ENCODE results near the gene RASAL2.

Gene RASAL2

DNA sequence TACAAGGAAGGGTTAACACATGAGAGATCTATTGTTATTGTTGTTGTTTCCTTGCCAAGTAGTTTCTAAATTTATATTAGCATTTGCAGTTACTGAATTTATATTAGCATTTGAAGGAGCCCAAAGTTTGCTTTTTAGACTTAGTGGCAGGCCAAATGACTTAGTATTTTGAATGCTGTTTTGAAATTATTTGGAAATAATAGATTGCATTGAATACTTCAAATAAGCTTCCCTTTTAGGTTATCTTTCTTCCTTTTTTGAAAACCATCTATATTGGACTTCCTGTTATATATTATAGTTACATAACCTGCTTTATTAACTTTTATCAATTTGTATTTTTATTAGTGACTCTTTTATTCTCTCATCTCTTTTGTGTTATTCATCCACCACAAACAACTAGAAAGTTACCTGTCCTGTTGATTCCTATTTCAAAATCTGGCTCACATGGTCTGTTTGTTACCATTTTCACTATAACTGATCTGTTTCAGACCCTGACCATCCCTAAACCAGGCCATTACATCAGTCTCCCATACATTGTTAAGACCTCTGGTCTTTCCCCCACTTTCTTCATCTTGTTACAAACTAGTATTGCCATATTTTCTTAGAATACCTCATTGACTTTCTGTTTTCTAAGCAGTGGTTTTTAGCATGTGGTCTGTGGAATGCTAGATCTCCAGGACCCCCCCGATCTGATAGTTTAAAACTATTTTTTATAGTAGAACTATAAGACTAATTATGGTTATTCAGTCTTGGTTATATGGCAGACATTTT lies 185.2 kb downstream of the RASAL2 start:
- Histone ChIP-seq H3K9ac (ENCODE audit: low read length in 2 of 2) (no peak overlapping the region), H3K4me1 (ENCODE audit: control insufficient read depth, insufficient read depth, low read length) (no peaks in the 10 kb centered on the region), H3K9me3 (ENCODE audit: control insufficient read depth in 2 of 2, low read length in 2 of 2) (no peaks in the 10 kb centered on the region), H3K27ac (ENCODE audit: low read length) (no peak overlapping the region), H3K4me3 (ENCODE audit: low read length in 2 of 2) (no peak overlapping the region), H3K36me3 (ENCODE audit: control insufficient read depth in 2 of 2, insufficient read depth in 2 of 2, low read length in 2 of 2) (no peaks in the 10 kb centered on the region), H3K27me3 (ENCODE audit: control insufficient read depth in 1 of 2, insufficient read depth in 2 of 2, low read length in 2 of 2) (no peaks in the 10 kb centered on the region)

GRCh38 chr1:178282949-178283367 lies 189.1 kb downstream of the RASAL2 start:
- no peak overlapping the region for H3K27ac ChIP-seq (ENCODE audit: low read length)
- no peaks in the 10 kb centered on the region for H3K4me1 ChIP-seq (ENCODE audit: control insufficient read depth, insufficient read depth, low read length)
- no peaks in the 10 kb centered on the region for H3K36me3 ChIP-seq (ENCODE audit: control insufficient read depth in 2 of 2, insufficient read depth in 2 of 2, low read length in 2 of 2)

DNA sequence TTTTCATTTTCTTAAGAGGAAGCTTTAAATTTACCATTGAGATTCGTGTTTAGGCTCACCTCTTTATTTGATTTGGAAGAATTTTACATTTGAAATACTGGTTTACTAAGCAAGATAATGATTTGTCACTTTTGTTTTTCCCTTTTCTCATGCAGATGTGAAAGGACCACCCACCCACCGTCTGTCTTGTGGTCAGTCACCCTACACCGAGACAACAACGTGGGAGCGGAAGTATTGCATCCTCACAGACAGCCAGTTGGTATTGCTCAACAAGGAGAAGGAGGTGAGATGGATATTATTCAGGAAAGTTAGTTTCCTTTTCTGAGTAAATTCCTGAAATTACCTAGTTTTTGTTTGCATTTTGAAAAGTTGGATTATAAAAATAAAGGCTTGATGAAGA lies 189.5 kb downstream of the RASAL2 start:
- no peaks in the 10 kb centered on the region for H3K36me3 ChIP-seq (ENCODE audit: control insufficient read depth in 2 of 2, insufficient read depth in 2 of 2, low read length in 2 of 2)
- no peak overlapping the region for H3K4me3 ChIP-seq (ENCODE audit: low read length in 2 of 2)
- no peak overlapping the region for H3K27ac ChIP-seq (ENCODE audit: low read length)
- H3K9ac ChIP-seq (ENCODE audit: low read length in 2 of 2), result no peak overlapping the region
- H3K27me3 ChIP-seq (ENCODE audit: control insufficient read depth in 1 of 2, insufficient read depth in 2 of 2, low read length in 2 of 2), result no peaks in the 10 kb centered on the region
- H3K4me1 ChIP-seq (ENCODE audit: control insufficient read depth, insufficient read depth, low read length), result no peaks in the 10 kb centered on the region
- H3K9me3 ChIP-seq (ENCODE audit: control insufficient read depth in 2 of 2, low read length in 2 of 2), result no peaks in the 10 kb centered on the region

More at GRCh38 chr1:178282949-178283367, 189.1 kb downstream of the RASAL2 start:
- Histone ChIP-seq H3K4me3 (ENCODE audit: low read length in 2 of 2) (no peak overlapping the region), H3K9ac (ENCODE audit: low read length in 2 of 2) (no peak overlapping the region), H3K27me3 (ENCODE audit: control insufficient read depth in 1 of 2, insufficient read depth in 2 of 2, low read length in 2 of 2) (no peaks in the 10 kb centered on the region), H3K9me3 (ENCODE audit: control insufficient read depth in 2 of 2, low read length in 2 of 2) (no peaks in the 10 kb centered on the region)

DNA sequence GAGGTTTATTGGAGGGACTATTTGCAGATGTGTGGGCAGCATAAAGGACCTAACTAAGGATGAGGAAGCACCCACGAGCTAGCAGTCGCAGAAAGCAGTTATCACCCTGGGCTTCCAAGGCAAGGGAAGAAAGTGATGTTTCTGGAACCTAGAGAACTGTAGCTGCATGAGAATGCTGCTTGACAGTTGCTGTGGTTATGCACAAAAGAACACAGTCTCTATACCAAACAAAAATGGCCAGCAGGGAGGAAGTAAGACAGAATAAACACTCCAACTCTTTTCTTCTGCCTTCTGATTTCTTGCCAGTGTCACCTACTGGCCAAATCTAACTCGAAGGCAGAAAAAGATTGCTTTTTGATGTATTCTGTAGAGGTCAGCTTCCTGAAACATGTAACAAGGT lies 190.2 kb downstream of the RASAL2 start:
- Histone ChIP-seq H3K4me3 (ENCODE audit: low read length in 2 of 2) (no peak overlapping the region), H3K9ac (ENCODE audit: low read length in 2 of 2) (no peak overlapping the region), H3K27me3 (ENCODE audit: control insufficient read depth in 1 of 2, insufficient read depth in 2 of 2, low read length in 2 of 2) (no peaks in the 10 kb centered on the region), H3K9me3 (ENCODE audit: control insufficient read depth in 2 of 2, low read length in 2 of 2) (no peaks in the 10 kb centered on the region), H3K36me3 (ENCODE audit: control insufficient read depth in 2 of 2, insufficient read depth in 2 of 2, low read length in 2 of 2) (no peaks in the 10 kb centered on the region), H3K27ac (ENCODE audit: low read length) (no peak overlapping the region), H3K4me1 (ENCODE audit: control insufficient read depth, insufficient read depth, low read length) (no peaks in the 10 kb centered on the region)

- Histone ChIP-seq H3K9ac (ENCODE audit: low read length in 2 of 2) (no peak overlapping the region), H3K27me3 (ENCODE audit: control insufficient read depth in 1 of 2, insufficient read depth in 2 of 2, low read length in 2 of 2) (no peaks in the 10 kb centered on the region), H3K4me3 (ENCODE audit: low read length in 2 of 2) (no peak overlapping the region), H3K9me3 (ENCODE audit: control insufficient read depth in 2 of 2, low read length in 2 of 2) (no peaks in the 10 kb centered on the region), H3K36me3 (ENCODE audit: control insufficient read depth in 2 of 2, insufficient read depth in 2 of 2, low read length in 2 of 2) (no peaks in the 10 kb centered on the region), H3K27ac (ENCODE audit: low read length) (no peak overlapping the region), H3K4me1 (ENCODE audit: control insufficient read depth, insufficient read depth, low read length) (no peaks in the 10 kb centered on the region)
Observed at GRCh38 chr1:178291166-178291565, 197.3 kb downstream of the RASAL2 start.

DNA sequence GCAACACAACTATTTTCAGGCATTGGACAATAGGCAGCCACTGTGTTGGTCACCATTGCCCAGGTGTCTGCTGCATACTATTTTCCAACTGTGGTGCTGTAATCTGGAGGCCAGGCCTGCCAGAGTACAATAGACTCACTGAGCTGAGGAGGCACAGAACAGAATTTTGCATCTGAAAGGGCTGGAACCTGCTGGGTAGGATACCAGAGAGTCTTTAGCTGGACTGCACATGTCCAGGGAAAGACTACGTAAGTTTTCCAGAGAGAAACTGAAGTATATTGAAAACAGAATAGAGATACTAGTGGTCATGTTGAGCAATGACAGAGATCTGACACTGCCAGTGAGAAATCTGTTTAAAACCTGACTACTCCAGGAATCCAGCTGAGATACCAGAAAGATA lies 200.8 kb downstream of the RASAL2 start:
- no peak overlapping the region for H3K27ac ChIP-seq (ENCODE audit: low read length)
- H3K4me1 ChIP-seq (ENCODE audit: control insufficient read depth, insufficient read depth, low read length), result no peaks in the 10 kb centered on the region
- no peaks in the 10 kb centered on the region for H3K9me3 ChIP-seq (ENCODE audit: control insufficient read depth in 2 of 2, low read length in 2 of 2)
- H3K9ac ChIP-seq (ENCODE audit: low read length in 2 of 2), result no peak overlapping the region
- no peaks in the 10 kb centered on the region for H3K36me3 ChIP-seq (ENCODE audit: control insufficient read depth in 2 of 2, insufficient read depth in 2 of 2, low read length in 2 of 2)
- no peaks in the 10 kb centered on the region for H3K27me3 ChIP-seq (ENCODE audit: control insufficient read depth in 1 of 2, insufficient read depth in 2 of 2, low read length in 2 of 2)
- H3K4me3 ChIP-seq (ENCODE audit: low read length in 2 of 2), result no peak overlapping the region

- Histone ChIP-seq H3K27ac (ENCODE audit: low read length) (no peak overlapping the region), H3K9ac (ENCODE audit: low read length in 2 of 2) (no peak overlapping the region), H3K4me3 (ENCODE audit: low read length in 2 of 2) (no peak overlapping the region), H3K4me1 (ENCODE audit: control insufficient read depth, insufficient read depth, low read length) (no peaks in the 10 kb centered on the region), H3K36me3 (ENCODE audit: control insufficient read depth in 2 of 2, insufficient read depth in 2 of 2, low read length in 2 of 2) (no peaks in the 10 kb centered on the region), H3K27me3 (ENCODE audit: control insufficient read depth in 1 of 2, insufficient read depth in 2 of 2, low read length in 2 of 2) (no peaks in the 10 kb centered on the region), H3K9me3 (ENCODE audit: control insufficient read depth in 2 of 2, low read length in 2 of 2) (no peaks in the 10 kb centered on the region)
Observed at GRCh38 chr1:178300352-178300699, 206.4 kb downstream of the RASAL2 start.

DNA sequence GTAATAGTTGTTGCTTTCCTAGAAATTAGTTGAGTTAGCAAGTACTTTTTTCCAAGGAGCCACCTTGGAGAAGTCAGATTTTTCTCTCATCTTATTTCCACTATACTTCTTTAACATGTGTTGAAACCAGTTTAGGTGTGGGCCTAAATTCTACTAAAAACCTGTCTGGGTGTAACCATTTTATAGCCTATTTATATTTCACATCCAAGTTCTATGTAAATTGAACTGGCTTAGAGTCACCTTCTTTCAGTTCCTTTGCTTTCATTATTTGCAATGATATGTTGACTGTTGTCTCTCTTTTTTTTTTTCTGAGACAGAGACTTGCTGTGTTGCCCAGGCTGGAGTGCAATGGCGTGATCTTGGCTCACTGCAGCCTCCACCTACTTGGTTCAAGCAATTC lies 207.2 kb downstream of the RASAL2 start:
- Histone ChIP-seq H3K4me1 (ENCODE audit: control insufficient read depth, insufficient read depth, low read length) (no peaks in the 10 kb centered on the region), H3K9me3 (ENCODE audit: control insufficient read depth in 2 of 2, low read length in 2 of 2) (no peaks in the 10 kb centered on the region), H3K27ac (ENCODE audit: low read length) (no peak overlapping the region), H3K27me3 (ENCODE audit: control insufficient read depth in 1 of 2, insufficient read depth in 2 of 2, low read length in 2 of 2) (no peaks in the 10 kb centered on the region), H3K4me3 (ENCODE audit: low read length in 2 of 2) (no peak overlapping the region), H3K9ac (ENCODE audit: low read length in 2 of 2) (no peak overlapping the region), H3K36me3 (ENCODE audit: control insufficient read depth in 2 of 2, insufficient read depth in 2 of 2, low read length in 2 of 2) (no peaks in the 10 kb centered on the region)

DNA sequence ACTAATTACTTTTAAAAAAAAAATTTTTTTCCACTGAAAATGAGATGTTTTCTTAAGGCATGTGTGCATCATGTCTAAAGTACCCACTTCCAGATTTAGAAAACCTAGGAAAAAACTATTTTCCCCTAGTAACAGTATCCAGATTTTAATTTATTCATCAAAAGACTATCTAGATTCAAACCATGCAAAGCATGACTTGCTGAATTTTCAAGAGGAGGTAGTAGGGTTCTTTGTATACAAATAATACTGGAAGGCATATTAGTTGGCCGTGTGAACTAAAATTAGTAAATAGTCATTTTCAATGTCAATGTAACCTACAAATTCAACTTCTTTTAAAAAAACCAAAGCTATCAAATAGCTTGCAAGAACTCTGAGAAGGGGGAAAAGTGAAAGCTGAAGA lies 213.4 kb downstream of the RASAL2 start:
- Histone ChIP-seq H3K36me3 (ENCODE audit: control insufficient read depth in 2 of 2, insufficient read depth in 2 of 2, low read length in 2 of 2) (no peaks in the 10 kb centered on the region), H3K27me3 (ENCODE audit: control insufficient read depth in 1 of 2, insufficient read depth in 2 of 2, low read length in 2 of 2) (no peaks in the 10 kb centered on the region), H3K4me3 (ENCODE audit: low read length in 2 of 2) (no peak overlapping the region), H3K27ac (ENCODE audit: low read length) (no peak overlapping the region), H3K9me3 (ENCODE audit: control insufficient read depth in 2 of 2, low read length in 2 of 2) (no peaks in the 10 kb centered on the region), H3K4me1 (ENCODE audit: control insufficient read depth, insufficient read depth, low read length) (peaks cover 6% of the 10 kb centered on the region), H3K9ac (ENCODE audit: low read length in 2 of 2) (no peak overlapping the region)

DNA sequence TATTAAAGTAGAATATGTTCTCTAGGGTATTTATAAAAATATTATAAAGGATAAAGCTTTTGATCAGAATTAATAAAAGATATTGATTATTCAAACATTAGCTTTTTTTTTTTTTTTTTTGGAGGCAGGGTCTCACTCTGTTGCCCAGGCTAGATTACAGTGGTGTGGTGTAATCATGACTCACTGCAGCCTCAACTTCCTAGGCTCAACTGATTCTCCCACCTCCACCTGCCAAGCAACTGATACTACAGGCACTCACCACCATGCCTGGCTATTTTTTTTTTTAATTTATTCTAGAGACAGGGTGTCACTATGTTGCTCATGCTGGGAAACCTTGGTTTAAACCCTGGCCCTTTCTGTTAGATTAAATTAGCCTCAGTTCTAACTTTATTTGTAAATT lies 214.5 kb downstream of the RASAL2 start:
- no peak overlapping the region for H3K27ac ChIP-seq (ENCODE audit: low read length)
- H3K9me3 ChIP-seq (ENCODE audit: control insufficient read depth in 2 of 2, low read length in 2 of 2), result no peaks in the 10 kb centered on the region
- H3K4me1 ChIP-seq (ENCODE audit: control insufficient read depth, insufficient read depth, low read length), result peaks cover 6% of the 10 kb centered on the region
- H3K27me3 ChIP-seq (ENCODE audit: control insufficient read depth in 1 of 2, insufficient read depth in 2 of 2, low read length in 2 of 2), result no peaks in the 10 kb centered on the region
- no peaks in the 10 kb centered on the region for H3K36me3 ChIP-seq (ENCODE audit: control insufficient read depth in 2 of 2, insufficient read depth in 2 of 2, low read length in 2 of 2)
- no peak overlapping the region for H3K9ac ChIP-seq (ENCODE audit: low read length in 2 of 2)
- H3K4me3 ChIP-seq (ENCODE audit: low read length in 2 of 2), result no peak overlapping the region

DNA sequence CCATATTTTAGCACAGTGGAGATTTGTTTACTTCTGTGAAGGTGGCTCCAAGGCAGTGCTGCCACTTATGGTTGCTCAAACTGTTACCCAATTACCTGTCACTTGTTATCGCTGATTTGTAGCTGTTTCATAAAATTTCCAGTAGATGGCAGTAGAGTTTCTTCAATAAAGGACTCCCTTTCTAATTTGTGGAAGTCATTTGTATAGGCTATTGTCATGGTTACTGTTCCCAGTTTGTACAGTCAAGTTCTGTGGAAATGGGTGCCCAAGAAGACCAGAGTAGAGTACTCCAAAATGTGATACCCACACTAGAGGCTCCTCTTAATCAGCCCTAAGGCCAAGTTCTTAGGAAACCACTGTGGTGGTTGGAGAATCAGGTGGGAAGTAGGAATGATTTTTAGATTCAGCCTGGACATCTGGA lies 216.8 kb downstream of the RASAL2 start:
- Histone ChIP-seq H3K9me3 (ENCODE audit: control insufficient read depth in 2 of 2, low read length in 2 of 2) (no peaks in the 10 kb centered on the region), H3K36me3 (ENCODE audit: control insufficient read depth in 2 of 2, insufficient read depth in 2 of 2, low read length in 2 of 2) (no peaks in the 10 kb centered on the region), H3K27me3 (ENCODE audit: control insufficient read depth in 1 of 2, insufficient read depth in 2 of 2, low read length in 2 of 2) (no peaks in the 10 kb centered on the region), H3K4me3 (ENCODE audit: low read length in 2 of 2) (no peak overlapping the region), H3K4me1 (ENCODE audit: control insufficient read depth, insufficient read depth, low read length) (peaks cover 6% of the 10 kb centered on the region), H3K27ac (ENCODE audit: low read length) (no peak overlapping the region), H3K9ac (ENCODE audit: low read length in 2 of 2) (no peak overlapping the region)
